ENCODE measurements around the gene DNAJC30. TPM values are rescaled to one million over a fixed set of nuclear protein-coding genes. Genes with fewer than 3 reads are reported as not detected.

DNAJC30 gene
- total and polyA plus RNA-seq, 11 donors: 6.8 to 21.1 (median 14.0) TPM

GRCh38 chr7:73648593-73649332, 34.5 kb downstream of the DNAJC30 start:
- Histone ChIP-seq H3K4me1 (peaks cover 0 to 11% (median 1%) of the 10 kb centered on the region in 12 donors), H3K9me3 (no peaks in the 10 kb centered on the region), H3K27ac (no peak overlapping the region), H3K4me3 (no peak overlapping the region), H3K36me3 (no peaks in the 10 kb centered on the region), H3K27me3 (peaks cover 11 to 55% (median 20%) of the 10 kb centered on the region in 9 donors)
- intact Hi-C loops (cut with DNase I): no loop called here
- TF ChIP-seq CTCF (IDR thresholded peaks at IDR 0.05) (no peak), POLR2A (IDR thresholded peaks at IDR 0.05) (no peak)
- ATAC-seq (no peak), DNase-seq (no peak)
- WGBS, 4 donors: 25 to 59% (median 30%) methylated on average over 1 of the region's 1 CpG

GRCh38 chr7:73647725-73648592, 35.3 kb downstream of the DNAJC30 start:
- ATAC-seq (peak in 1 of 4 donors; percentile 56), DNase-seq (no peak)
- Histone ChIP-seq H3K9me3 (no peaks in the 10 kb centered on the region), H3K4me3 (peak overlapping the region in 11 of 12 donors; percentile 22 to 48 (median 39)), H3K36me3 (no peaks in the 10 kb centered on the region), H3K4me1 (peaks cover 0 to 11% (median 1%) of the 10 kb centered on the region in 12 donors), H3K27ac (no peak overlapping the region), H3K27me3 (peaks cover 11 to 55% (median 21%) of the 10 kb centered on the region in 9 donors)
- intact Hi-C loops (cut with DNase I): no loop called here
- 1 to 2% (median 1%) methylated on average over 21 to 62 of the region's 62 CpGs for WGBS, 4 donors
- TF ChIP-seq CTCF (IDR thresholded peaks at IDR 0.05): peak in 1 of 12 donors; percentile 23
- no peak for TF ChIP-seq POLR2A (IDR thresholded peaks at IDR 0.05)

GRCh38 chr7:73646785-73647724, 36.2 kb downstream of the DNAJC30 start:
- TF ChIP-seq CTCF (IDR thresholded peaks at IDR 0.05) (no peak), POLR2A (IDR thresholded peaks at IDR 0.05) (no peak)
- no peaks in the 10 kb centered on the region for H3K36me3 ChIP-seq
- peaks cover 0 to under 1% (median 0%) of the 10 kb centered on the region in 12 donors for H3K9me3 ChIP-seq
- peak overlapping the region in 1 of 12 donors; percentile 43 for H3K4me3 ChIP-seq
- peaks cover 11 to 63% (median 23%) of the 10 kb centered on the region in 9 donors for H3K27me3 ChIP-seq
- 39 to 66% (median 42%) methylated on average over 8 to 16 of the region's 16 CpGs for WGBS, 4 donors
- H3K4me1 ChIP-seq: peaks cover 0 to 11% (median 1%) of the 10 kb centered on the region in 12 donors
- no peak for ATAC-seq
- DNase-seq: no peak
- intact Hi-C loops (cut with DNase I): no loop called here
- H3K27ac ChIP-seq: no peak overlapping the region
